GM21737 (cell line): ENCODE measurements around the gene PTOV1.

Experiments used
- ATAC-seq: cut with Tn5 transposase; IDR thresholded peaks from one replicate; pipeline ENCODE4 v1.9.1; 2021; ENCODE audit warnings: mild to moderate bottlenecking, moderate library complexity; ENCODE audit not compliant: unreplicated experiment

Gene PTOV1

DNA sequence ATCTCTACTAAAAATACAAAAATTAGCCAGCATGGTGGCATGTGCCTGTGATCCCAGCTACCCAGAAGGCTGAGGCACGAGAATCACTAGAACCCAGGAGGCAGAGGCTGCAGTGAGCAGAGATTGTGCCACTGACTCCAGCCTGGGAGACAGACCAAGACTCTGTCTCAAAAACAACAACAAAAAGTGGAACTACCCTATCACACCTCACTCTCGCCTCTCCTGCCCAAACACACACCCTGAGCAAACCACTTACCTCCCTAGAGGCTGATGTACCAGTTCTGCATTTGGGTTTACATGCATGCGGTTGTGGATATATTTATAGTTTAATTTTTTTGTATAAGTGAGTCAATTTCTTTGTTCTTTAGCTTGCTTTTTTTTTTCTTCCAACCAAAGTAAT is 7.7 kb upstream of the PTOV1 start:
- ATAC-seq: no peak

DNA sequence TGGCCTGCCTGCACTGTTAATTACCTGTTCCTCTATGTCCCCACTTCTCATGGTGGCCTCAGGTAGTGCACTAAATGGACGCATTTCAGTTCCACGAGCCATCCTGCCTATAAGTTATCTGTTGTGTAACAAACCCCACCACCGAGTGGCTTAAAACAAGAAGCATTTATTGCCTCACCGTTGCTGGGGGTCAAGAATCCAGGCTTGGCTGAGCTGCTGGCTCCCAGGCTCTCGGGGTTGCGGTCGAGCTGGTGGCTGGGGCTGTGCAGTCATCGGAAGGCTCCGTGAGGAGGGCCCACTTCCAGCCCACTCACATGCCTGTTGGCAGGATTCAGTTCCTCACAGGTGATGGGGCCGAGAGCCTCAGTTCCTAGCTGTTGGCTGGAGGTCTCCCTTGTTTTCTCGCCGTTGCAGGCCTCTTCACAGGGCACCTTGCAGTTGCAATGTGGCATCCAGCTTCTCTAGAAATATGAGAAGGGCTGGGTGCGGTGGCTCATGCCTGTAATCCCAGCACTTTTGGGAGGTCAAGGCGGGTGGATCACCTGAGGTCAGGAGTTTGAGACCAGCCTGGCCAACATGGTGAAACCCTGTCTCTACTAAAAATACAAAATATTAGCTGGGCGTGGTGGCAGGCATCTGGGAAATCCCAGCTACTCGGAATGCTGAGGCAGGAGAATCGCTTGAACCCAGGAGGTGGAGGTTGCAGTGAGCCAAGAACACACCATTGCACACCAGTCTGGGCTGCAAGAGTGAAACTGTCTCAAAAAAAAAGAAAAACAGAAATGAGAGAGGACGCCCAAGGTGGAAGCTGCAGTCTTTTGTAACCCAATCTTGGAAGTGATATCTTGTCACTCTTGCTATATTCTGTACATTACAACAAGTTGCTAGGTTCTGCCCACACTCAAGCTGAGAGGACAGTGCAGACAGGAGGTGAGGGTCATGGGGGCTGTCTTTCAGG is 6.5 kb upstream of the PTOV1 start:
- ATAC-seq: no peak

DNA sequence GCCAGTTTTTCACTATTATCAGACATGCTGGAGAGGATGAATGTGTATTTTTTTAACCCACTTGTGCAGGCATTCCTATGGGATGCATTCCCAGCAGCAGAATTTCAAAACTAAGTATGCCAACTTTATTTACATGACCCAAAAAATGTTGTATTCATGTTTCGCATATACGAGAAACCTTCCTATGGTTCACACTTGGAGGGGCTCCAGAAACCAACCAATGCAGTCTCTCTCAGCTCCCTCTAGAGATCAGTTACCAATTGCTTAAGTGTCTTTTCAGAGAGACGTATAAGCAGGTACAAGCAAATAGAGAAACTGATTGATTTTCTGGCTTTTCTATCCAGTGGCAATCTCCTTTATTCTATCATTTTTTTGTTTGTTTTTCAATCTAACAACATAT is 5.5 kb upstream of the PTOV1 start:
- no peak for ATAC-seq

DNA sequence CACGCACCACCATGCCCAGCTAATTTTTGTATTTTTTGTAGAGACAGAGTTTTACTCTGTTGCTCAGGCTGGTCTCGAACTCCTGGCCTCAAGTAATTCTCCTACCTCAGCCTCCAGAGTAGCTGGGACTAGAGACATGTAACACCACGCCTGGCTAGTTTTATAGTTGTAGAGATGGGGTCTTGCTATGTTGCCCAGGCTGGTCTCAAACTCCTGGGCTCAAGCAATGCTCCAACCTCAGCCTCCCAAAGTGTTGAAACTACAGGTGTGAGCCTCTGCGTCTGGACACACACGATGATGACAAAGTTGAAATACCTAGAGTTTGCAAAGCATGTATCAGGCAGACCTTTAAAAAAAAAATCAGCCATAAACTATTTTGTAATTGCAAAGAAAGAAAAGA is 4.6 kb upstream of the PTOV1 start:
- no peak for ATAC-seq

DNA sequence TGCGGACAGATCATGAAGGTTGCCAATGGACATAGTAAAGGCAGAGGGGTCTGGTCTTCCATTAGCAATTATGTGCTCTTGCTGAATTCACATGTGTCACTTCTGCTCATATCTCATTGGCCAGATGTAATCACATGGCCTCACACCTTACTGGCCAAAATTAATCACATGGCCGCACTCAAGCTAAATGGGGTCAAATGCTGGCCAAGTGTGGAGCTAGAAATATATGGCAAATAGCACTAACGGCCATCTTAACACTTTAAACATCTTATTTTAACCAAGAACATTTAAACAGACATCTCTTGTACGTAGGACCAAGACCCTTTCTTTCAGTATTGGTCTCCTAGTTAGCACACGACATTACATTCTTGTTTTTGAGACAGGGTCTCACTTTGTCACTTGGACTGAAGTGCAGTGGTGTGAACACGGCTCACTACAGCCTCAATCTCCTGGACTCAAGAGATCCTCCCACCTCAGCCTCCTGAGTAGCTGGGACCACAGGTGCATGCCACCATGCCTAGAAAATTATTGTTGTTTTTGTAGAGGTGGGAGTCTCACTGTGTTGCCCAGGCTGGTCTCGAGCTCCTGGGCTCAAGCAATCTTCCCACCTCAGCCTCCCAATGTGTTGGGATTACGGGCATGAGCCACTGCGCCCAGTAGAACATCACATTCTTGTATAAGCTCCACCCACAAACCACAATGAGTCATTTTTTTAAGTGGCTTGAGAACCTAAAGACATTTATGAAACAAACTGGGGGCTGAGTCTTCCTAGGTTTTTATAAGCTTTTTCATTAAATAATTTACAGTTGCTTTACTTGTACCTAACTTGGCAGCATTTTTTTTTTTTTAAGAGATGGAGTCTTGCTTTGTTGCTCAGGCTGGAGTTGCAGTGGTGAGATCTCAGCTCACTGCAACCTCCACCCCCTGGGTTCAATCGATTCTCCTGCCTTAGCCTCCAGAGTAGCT is 2.9 kb upstream of the PTOV1 start:
- no peak for ATAC-seq

DNA sequence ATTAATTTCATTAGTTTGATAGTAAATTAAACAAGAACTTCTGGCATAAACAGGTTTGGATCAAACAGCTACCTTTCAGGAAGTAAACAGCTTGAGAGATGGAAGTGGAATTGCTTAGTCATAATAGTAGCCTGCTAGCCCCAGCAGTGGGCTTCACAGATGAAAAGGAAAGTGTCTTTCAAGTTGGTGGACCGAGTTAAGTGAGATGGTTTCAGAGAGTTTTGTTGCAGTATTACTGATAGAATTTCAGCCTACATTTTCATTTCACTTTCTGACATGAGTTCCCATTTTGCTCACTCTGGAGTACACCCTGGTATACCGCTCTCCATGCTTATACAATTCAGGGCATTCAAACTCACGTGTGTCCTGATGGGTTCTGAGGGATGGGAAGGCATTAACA is 2.0 kb upstream of the PTOV1 start:
- ATAC-seq: no peak

DNA sequence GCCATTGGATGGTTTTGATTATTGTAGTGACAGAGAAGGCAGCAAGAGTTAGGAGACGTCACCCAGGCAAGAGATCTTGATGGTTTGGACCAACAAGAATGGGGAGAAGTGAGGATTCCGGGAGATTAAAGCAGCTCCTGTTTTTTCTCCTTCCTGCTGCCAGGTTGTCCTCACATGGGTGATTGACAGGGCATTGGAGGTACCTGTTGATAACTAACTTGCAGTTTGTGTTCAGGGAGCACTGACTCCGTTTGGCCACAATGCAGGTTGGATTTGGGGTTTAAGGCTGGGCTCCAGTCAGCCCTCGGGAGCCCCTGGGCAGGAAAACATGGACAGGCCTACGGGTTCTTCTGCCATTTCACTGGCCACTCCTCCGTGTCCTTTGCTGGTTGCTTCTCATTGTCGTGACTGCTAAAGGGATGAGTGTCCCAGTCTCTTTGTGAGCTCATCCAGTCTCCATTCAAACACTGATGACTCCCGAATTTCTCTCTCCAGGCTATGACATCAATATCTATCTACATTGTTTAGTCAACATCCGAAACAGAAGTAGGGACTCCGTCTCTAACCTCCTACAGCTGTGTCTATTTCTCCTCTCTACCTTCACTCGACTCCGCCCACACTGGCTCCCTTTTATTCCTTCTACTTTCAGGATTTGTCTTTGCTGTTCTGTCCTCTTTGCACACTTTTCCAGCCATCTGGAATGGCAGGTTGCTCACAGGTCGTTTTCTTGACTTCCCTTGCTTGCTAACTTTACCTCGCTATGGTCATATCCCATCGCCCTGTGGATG is 1.3 kb upstream of the PTOV1 start:
- ATAC-seq: no peak

DNA sequence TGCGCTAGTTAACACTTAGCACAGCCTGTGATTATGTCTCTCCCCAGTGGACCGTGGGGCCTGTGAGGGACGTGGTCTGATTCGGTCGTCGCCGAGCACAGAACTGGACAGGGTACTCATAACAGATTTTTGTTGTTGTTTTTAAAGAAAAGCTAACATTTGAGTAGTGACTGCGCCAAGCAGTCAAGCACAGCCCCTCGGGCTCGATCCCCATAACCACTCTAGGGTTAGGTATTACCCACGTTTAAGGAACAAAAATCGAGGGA is 805 bp upstream of the PTOV1 start:
- no peak for ATAC-seq

DNA sequence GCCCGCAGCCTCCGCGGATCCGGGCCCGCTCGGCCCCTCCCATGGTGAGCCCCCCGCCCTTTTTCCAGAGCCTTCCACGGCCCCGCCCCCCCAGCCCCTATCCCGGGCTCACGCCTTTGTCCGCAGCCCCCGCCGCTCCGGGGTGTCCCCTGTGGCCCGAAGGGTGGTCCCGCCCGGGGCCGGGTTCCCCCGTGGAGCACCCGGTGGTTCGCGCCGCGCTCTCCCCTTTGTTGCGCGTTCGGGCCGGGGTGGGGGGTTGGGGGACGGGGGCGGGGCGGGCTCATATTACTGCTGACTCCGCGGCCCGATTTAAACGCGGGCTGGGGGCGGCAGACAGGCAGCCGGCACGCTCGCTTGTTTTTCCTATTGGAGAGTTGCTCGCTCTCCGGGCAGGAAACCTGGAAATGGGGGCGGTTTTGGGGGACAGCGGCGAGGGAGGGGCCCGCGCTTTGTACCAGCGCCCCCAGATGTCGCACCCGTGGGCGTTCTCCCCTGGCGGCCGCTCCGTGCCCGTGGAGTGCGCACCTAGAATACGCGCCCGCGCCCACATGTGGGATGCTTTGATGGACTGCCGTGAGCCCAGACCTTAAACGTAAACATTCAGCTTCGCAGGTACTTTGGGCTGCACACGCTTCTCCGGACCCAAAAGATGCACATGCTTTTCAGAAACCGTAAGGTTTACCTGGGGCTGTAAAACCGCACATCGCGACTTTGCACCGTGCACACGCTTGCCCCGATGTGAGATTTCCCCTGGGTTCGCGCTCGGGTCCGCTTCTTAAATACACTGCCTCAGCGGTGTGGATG is 699 bp downstream of the PTOV1 start:
- peak; percentile 5 for ATAC-seq

DNA sequence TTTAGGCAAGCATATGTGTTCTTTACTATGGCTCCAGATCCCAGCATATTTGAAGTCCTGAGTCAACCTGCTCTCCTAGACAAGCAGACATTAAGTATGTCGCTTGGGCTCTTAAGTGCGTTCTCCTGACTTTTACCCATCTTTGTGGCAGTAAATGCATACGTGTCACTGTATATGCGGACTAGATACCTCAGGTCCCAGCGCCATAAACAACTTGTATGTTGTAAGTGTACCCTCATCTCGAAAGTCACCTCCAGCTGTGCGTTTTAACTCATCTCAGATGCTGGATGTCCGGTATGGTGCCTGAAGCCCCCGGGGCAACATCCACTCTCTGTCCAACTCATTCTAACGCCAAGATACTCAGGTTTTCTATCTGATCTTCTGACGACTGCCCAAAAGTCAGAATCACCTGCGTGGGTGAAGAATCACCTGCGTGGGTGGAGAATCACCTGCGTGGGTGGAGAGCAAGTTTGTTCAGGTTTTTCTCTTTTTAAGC is 1.7 kb downstream of the PTOV1 start:
- ATAC-seq: no peak

DNA sequence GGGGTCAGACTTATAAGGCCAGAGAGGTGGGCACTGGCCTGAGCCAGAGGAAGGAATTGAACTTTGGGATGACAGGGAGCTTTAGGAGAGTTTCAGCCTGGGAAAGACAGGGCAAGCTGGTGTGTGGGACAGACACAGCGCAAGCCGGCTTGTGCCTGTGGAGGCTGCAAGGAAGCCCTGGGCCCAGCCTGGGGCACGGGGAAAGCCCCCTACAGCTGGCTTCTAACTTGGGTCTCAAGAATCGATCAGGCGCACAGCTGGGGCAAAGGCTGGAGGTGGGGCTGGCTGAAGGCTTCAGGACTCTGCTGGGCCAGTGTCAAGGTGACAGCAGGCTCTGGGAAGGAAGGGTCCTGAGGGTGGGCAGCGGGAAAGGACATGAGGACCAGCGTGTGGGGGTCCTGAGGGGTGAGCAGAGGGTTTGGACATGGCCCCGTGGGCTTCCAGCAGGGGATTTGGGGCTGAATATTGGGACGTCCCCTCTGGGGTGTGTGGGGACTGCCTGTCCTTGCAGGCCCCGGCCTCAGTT is 3.0 kb downstream of the PTOV1 start:
- ATAC-seq: no peak

DNA sequence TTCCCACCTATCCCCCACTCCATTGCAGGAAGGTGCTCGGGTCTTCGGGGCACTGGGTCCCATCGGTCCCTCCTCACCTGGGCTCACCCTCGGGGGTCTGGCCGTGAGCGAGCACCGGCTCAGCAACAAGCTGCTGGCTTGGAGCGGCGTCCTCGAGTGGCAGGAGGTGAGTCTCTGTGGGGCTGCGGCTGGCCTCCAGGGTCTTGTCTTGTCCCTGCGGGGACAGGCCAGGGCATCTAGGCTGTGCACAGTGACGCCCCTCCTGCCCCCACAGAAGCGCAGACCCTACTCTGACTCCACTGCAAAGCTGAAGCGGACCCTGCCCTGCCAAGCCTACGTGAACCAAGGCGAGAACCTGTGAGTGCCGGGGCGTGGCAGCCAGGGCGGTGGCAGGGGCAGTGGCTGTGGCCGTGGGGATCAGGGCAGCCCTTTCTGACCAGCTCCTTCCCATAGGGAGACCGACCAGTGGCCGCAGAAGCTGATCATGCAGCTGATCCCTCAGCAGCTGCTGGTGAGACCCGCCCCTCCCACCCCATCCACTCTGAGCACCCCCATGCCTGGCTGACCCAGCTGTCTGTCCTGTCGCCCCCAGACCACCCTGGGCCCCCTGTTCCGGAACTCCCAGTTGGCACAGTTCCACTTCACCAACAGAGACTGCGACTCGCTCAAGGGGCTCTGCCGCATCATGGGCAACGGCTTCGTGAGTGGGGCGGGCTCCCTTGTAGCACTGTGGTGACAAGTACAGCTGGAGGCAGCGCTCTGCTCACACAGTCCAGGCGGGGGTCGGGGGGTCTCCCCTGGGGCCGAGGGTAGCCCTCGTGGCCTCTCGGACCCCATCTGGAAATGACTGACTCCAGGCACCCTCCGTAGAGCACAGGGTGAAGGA is 3.7 kb downstream of the PTOV1 start:
- no peak for ATAC-seq

DNA sequence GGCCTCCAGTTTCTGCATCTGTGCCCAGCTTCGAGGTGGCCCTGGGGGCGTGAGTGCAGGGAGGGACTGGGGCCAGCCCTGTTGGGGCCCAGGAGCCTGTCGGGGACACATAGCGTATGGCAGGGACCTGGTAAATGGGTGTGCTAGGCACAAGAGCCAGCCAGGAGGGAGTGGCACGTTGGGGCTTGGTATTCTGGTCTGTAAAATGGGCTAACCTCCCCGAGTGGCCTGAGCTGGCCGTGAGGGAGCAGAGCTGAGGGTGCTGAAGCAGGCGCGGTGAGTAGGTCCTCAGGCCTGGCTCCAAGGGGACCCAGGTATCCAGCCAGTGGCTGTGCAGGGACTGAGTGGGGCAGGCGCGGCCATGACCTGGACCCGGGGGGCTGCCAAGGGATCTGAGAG is 4.3 kb downstream of the PTOV1 start:
- ATAC-seq: no peak

DNA sequence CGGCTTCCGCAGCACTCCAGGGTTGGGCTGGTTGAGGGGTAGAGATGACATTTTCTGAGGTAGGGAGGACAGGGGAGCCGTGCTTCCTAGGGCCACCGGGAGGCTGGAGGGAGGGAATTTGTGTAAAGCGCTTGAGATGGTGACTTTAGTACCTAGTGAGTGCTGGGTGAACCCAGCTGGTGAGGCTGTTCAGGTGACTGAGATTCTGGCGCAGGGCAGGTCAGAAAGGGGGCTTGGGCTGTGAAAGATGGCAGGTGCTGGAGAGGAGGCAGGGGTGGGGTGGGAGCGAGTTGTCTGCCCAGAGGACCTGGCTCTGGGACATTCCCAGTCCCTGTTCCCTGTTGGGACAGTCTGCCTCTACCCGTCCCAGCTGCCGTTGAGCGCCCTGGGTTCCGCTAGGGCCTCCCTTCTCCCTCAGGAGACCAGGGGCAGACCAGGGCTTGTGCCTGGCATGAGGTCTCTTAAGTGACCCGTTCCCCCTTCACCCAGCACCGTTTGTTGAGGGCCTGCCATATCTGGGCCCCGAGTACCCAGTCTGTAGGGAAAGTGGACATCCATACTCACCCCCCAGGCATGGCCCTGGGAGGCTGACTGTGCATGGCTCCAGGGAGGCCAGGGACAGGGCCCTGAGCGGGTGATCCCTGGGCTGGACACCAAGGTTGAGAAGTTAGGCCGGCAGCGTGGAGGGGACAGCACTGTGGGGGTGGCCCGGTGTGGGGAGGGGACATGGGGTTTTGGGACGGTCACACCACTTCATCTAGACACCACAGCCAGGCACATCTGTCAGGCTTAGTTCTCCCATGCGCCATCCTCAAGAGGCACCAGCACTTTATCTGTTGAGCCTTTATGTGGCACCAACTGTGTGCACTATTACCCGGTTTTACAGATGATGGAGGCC is 5.0 kb downstream of the PTOV1 start:
- ATAC-seq: no peak

DNA sequence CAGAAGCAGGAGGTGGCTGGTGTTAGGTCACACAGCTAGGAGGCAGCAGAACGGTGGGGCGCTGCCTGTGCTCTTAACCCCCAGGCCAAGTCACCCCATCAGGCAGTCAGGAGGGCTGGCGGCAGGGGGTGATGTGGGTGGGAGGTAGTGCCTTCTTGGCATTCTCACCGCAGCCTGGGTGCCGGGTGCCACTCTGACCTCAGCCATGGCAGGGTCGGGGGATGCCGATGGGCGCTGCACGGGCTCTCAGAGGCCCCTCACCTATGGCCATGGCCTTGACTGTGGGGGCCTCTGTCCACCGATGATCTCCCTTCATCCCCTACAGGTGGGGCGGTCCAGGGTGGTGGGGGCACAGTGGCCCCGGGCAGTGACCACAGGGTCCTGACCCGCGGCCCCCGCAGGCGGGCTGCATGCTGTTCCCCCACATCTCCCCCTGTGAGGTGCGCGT is 5.6 kb downstream of the PTOV1 start:
- no peak for ATAC-seq

DNA sequence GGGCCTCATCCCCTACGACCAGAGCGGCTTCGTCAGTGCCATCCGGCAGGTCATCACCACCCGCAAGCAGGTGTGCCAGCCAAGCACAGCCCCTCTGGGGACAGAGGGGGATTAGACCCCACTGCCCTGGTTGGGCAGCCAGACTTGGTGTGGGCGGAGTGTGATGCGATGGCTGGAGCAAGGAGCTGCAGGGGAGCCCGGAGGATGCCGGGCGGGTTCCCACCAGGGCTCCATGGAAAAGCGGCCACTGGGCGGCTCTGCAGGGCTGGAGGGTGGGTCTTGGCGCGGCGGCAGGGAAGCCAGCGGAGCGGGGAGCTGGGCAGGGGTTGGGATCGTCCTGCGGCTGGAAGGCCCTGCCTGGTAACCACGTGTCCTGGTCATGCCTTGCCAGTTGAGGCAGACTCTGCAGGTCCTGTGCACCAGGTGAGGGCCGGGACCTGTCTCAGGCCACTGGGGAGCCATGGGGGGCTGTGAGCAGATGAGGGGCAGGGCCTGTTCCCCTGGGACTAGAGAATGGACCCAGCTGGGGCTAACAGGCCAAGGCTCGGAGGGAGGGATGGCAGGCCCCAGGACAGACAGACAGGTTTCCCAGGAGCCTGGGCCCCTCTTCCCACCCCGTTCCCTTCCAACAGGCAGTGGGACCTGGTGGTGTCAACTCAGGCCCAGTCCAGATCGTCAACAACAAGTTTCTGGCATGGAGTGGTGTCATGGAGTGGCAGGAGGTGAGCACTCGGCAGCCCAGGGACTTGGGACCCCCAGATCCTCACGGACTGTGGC is 6.3 kb downstream of the PTOV1 start:
- no peak for ATAC-seq

DNA sequence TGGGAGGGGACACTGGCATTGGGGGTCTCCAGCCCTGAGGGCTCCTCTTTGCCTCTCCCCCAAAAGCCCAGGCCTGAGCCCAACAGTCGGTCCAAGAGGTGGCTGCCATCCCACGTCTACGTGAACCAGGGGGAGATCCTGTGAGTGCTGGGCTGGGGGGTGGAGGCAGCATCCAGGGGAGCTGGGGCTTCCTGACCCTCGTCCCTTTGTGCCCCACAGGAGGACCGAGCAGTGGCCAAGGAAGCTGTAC is 6.8 kb downstream of the PTOV1 start:
- no peak for ATAC-seq
